ENCODE measurements around the gene EGFR. TPM values are rescaled to one million over a fixed set of nuclear protein-coding genes. Genes with fewer than 3 reads are reported as not detected.

The EGFR gene
- total and polyA plus RNA-seq, 2 donors (not counting 1 experiment from before 2014, with no cell fraction given), result 55.3 to 62.8 TPM

GRCh38 chr7:55118426-55118825 is 99.6 kb downstream of the EGFR start:
- DNase-seq (ENCODE audit: low read depth in 2 of 2), result no peak
- H3K27ac ChIP-seq (ENCODE audit: insufficient read depth, low read length), result no peak overlapping the region
- H4K20me1 ChIP-seq (ENCODE audit: control insufficient read depth, extremely low read depth, insufficient read depth, low read length), result no peaks in the 10 kb centered on the region
- H3K79me2 ChIP-seq (ENCODE audit: control insufficient read depth, insufficient read depth, low read length), result peaks cover 54% of the 10 kb centered on the region
- no peak for TF ChIP-seq EZH2 (IDR thresholded peaks at IDR 0.05; ENCODE audit: low read length, missing control alignments)
- H3K9me3 ChIP-seq (ENCODE audit: control insufficient read depth, insufficient read depth, low read depth, low read length), result no peaks in the 10 kb centered on the region
- no peaks in the 10 kb centered on the region for H3K27me3 ChIP-seq (ENCODE audit: control insufficient read depth, insufficient read depth, low read length)
- peaks cover 10% of the 10 kb centered on the region for H3K4me1 ChIP-seq (ENCODE audit: control insufficient read depth, extremely low read depth, insufficient read depth, low read length)
- H3K36me3 ChIP-seq (ENCODE audit: control insufficient read depth, insufficient read depth, low read length), result peaks cover 5% of the 10 kb centered on the region
- no peak overlapping the region for H3K4me2 ChIP-seq (ENCODE audit: extremely low read depth, insufficient read depth, low read length)
- no peak overlapping the region for H3K4me3 ChIP-seq (replicated peaks in 1 of 4; ENCODE audit: control extremely low read depth in 1 of 4, insufficient read depth in 1 of 4, low read depth in 3 of 4, low read length in 4 of 4)
- no peak overlapping the region for H2AFZ ChIP-seq (ENCODE audit: low read length)
- no peak overlapping the region for H3K9ac ChIP-seq (ENCODE audit: insufficient read depth, low read length)

DNA sequence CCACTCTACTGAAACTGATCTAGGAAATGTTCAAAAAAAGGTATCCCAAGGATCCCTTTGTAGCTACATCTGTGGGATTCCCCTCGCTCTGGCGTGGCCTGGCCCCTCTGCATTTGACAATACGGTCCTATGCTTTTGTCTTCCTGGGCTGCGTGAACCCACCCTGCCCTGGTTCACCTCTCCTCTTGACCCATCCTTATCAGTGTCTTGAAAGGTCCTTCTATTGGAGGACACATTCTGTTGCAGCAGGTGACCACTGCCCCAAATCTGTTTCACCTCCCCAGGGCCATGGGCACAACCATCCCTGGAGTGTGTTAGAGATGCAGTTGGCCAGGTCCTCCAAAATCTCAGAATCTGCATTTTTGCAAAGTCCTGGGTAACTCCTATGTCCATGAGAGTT is 100.8 kb downstream of the EGFR start:
- Histone ChIP-seq H3K27me3 (ENCODE audit: control insufficient read depth, insufficient read depth, low read length) (no peaks in the 10 kb centered on the region), H3K4me3 (replicated peaks in 1 of 4; ENCODE audit: control extremely low read depth in 1 of 4, insufficient read depth in 1 of 4, low read depth in 3 of 4, low read length in 4 of 4) (no peak overlapping the region), H3K79me2 (ENCODE audit: control insufficient read depth, insufficient read depth, low read length) (peaks cover 59% of the 10 kb centered on the region), H3K9me3 (ENCODE audit: control insufficient read depth, insufficient read depth, low read depth, low read length) (no peaks in the 10 kb centered on the region), H3K27ac (ENCODE audit: insufficient read depth, low read length) (no peak overlapping the region), H3K4me2 (ENCODE audit: extremely low read depth, insufficient read depth, low read length) (no peak overlapping the region), H3K4me1 (ENCODE audit: control insufficient read depth, extremely low read depth, insufficient read depth, low read length) (peaks cover 12% of the 10 kb centered on the region), H3K36me3 (ENCODE audit: control insufficient read depth, insufficient read depth, low read length) (peaks cover 5% of the 10 kb centered on the region), H4K20me1 (ENCODE audit: control insufficient read depth, extremely low read depth, insufficient read depth, low read length) (no peaks in the 10 kb centered on the region), H2AFZ (ENCODE audit: low read length) (no peak overlapping the region), H3K9ac (ENCODE audit: insufficient read depth, low read length) (no peak overlapping the region)
- no peak for TF ChIP-seq EZH2 (IDR thresholded peaks at IDR 0.05; ENCODE audit: low read length, missing control alignments)
- TF ChIP-seq, protein P1, sequence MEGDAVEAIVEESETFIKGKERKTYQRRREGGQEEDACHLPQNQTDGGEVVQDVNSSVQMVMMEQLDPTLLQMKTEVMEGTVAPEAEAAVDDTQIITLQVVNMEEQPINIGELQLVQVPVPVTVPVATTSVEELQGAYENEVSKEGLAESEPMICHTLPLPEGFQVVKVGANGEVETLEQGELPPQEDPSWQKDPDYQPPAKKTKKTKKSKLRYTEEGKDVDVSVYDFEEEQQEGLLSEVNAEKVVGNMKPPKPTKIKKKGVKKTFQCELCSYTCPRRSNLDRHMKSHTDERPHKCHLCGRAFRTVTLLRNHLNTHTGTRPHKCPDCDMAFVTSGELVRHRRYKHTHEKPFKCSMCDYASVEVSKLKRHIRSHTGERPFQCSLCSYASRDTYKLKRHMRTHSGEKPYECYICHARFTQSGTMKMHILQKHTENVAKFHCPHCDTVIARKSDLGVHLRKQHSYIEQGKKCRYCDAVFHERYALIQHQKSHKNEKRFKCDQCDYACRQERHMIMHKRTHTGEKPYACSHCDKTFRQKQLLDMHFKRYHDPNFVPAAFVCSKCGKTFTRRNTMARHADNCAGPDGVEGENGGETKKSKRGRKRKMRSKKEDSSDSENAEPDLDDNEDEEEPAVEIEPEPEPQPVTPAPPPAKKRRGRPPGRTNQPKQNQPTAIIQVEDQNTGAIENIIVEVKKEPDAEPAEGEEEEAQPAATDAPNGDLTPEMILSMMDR (conservative IDR thresholded peaks at IDR 0.05 in 1 of 2, IDR thresholded peaks at IDR 0.05 in 1 of 2; ENCODE audit: low read depth in 1 of 2, low read length in 2 of 2), result no peak
- DNase-seq (ENCODE audit: low read depth in 2 of 2), result no peak

DNA sequence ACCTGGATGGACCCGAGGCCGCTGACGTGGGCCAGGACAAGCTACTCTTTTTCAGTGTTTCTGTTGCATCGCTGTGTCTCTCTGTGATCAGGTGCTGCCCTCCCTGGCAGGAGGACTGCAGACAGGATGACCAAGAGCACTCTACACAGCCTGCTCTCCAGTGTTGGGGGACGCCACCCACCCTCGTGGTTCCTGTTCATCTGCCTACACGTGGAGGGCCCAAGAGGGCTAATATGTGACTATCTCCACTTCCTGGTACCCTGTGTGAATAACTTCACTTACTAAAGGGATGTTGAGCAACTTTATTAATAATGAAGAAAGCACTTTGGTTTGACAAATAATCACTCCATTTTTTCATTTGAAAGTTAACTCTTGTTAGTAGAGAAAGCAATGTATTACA is 101.3 kb downstream of the EGFR start:
- TF ChIP-seq, protein P1 (conservative IDR thresholded peaks at IDR 0.05 in 1 of 2, IDR thresholded peaks at IDR 0.05 in 1 of 2; ENCODE audit: low read depth in 1 of 2, low read length in 2 of 2), result no peak
- TF ChIP-seq EZH2 (IDR thresholded peaks at IDR 0.05; ENCODE audit: low read length, missing control alignments), result no peak
- H3K27ac ChIP-seq (ENCODE audit: insufficient read depth, low read length), result peak overlapping the region; percentile 30
- peaks cover 18% of the 10 kb centered on the region for H3K4me1 ChIP-seq (ENCODE audit: control insufficient read depth, extremely low read depth, insufficient read depth, low read length)
- H3K4me3 ChIP-seq (replicated peaks in 1 of 4; ENCODE audit: control extremely low read depth in 1 of 4, insufficient read depth in 1 of 4, low read depth in 3 of 4, low read length in 4 of 4), result no peak overlapping the region
- no peak overlapping the region for H2AFZ ChIP-seq (ENCODE audit: low read length)
- H4K20me1 ChIP-seq (ENCODE audit: control insufficient read depth, extremely low read depth, insufficient read depth, low read length), result no peaks in the 10 kb centered on the region
- no peaks in the 10 kb centered on the region for H3K27me3 ChIP-seq (ENCODE audit: control insufficient read depth, insufficient read depth, low read length)
- H3K36me3 ChIP-seq (ENCODE audit: control insufficient read depth, insufficient read depth, low read length), result peaks cover 5% of the 10 kb centered on the region
- no peaks in the 10 kb centered on the region for H3K9me3 ChIP-seq (ENCODE audit: control insufficient read depth, insufficient read depth, low read depth, low read length)
- H3K9ac ChIP-seq (ENCODE audit: insufficient read depth, low read length), result no peak overlapping the region
- H3K4me2 ChIP-seq (ENCODE audit: extremely low read depth, insufficient read depth, low read length), result no peak overlapping the region
- peaks cover 62% of the 10 kb centered on the region for H3K79me2 ChIP-seq (ENCODE audit: control insufficient read depth, insufficient read depth, low read length)
- DNase-seq (ENCODE audit: low read depth in 2 of 2), result no peak

Data from fibroblast of lung (primary cell).